Measurements from ENCODE around the gene MICAL3.

GRCh38 chr22:17811119-17811518 is 213.2 kb downstream of the MICAL3 start:
- TF ChIP-seq POLR2AphosphoS5 (IDR thresholded peaks at IDR 0.05; ENCODE audit: low read depth, low read length) (no peak), CTCF (IDR thresholded peaks at IDR 0.05) (no peak), TAF1 (IDR thresholded peaks at IDR 0.05; ENCODE audit: borderline replicate concordance, low read depth, low read length) (no peak), REST (IDR thresholded peaks at IDR 0.05; ENCODE audit: low read depth, low read length) (no peak), FOSL2 (IDR thresholded peaks at IDR 0.05; ENCODE audit: borderline replicate concordance, low read depth) (no peak), YY1 (IDR thresholded peaks at IDR 0.05; ENCODE audit: low read depth) (no peak), SIN3A (IDR thresholded peaks at IDR 0.05; ENCODE audit: borderline replicate concordance, low read depth, low read length) (no peak), NFIC (IDR thresholded peaks at IDR 0.05; ENCODE audit: borderline replicate concordance) (no peak), RFX5 (IDR thresholded peaks at IDR 0.05; ENCODE audit: low read length) (no peak), NRF1 (IDR thresholded peaks at IDR 0.05; ENCODE audit: low read depth, low read length) (no peak), GATA2 (CRISPR knock-in tag; IDR thresholded peaks at IDR 0.05) (no peak), CHD2 (IDR thresholded peaks at IDR 0.05; ENCODE audit: low read length, partially characterized antibody) (no peak), EZH2phosphoT487 (IDR thresholded peaks at IDR 0.05; ENCODE audit: borderline replicate concordance, low read depth) (no peak), RAD21 (IDR thresholded peaks at IDR 0.05; ENCODE audit: low read length) (no peak)
